Activated T-cell treated with anti-CD3 and anti-CD28 coated beads, Interleukin-2, amount 50 U/mL, for 48 hours (primary cell): ENCODE measurements around the gene PIK3CD.
"Not testable (repeated sequence)": the region's sequence is repeated elsewhere in the genome, so short reads cannot be mapped to it uniquely, and the experiment has no call there.

Source experiments
- DNase-seq, 2 experiments: peaks; one replicate each; pipeline ENCODE4 v3.0.0-alpha.2; 2020

PIK3CD gene

DNA sequence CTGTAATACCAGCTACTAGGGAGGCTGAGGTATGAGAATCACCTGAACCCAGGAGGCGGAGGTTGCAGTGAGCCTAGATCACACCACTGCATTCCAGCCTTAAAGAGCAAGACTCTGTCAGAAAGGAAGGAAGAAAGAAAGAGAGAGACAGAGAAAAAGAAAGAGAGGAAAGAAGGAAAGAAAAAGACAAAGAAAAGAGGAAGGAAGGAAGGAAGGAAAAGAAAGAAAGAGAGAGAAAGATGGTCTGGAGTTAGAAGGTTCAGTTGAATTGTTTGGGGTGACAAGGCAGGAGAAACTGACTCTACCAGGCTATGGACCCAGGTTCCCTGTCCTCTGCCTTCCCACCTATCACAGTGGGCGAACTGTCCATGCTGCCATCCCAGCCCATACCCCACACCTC is 27.4 kb upstream of the PIK3CD start:
- no peak for DNase-seq

DNA sequence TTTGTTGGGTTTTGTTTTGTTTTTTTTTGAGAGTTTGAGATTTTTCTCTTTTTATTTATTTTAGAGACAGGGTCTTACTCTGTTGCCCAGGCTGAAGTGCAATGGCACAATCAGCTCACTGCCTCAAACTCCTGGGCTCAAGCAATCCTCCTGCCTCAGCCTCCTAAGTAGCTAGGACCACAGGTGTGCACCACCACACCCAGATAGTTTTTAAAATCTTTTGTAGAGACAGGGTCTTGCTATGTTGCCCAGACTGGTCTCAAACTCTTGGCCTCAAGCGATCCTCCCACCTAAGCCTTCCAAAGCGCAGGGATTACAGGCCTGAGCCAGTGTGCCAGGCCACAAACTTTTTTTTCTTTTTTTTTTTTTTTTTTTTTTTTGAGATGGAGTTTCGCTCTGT is 26.5 kb upstream of the PIK3CD start:
- DNase-seq: not testable (repeated sequence)

DNA sequence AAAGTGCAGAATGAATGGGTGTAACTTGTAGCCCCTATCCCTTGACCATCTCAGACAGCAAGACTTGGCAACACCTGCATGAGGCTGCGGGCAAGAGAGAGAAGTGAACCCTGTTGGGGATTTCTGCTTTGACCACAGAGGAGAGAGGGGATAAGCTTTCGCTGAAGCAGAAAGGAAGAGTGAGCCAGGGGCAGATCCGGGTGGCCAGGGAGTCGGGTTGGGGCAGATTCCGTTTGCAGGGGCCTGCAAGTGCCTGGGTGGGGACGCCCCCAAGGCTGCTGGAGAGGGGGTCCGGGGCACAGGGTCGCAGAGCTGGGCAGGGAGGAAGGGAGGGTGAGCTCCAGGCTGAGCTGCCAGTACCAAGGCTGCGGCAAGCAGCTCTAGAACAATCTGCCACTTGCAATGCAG is 25.3 kb upstream of the PIK3CD start:
- peak; percentile 42 to 55 for DNase-seq

GRCh38 chr1:9628541-9629444 is 22.7 kb upstream of the PIK3CD start:
- DNase-seq: peak; percentile 82 to 86

GRCh38 chr1:9629445-9630201 is 21.9 kb upstream of the PIK3CD start:
- DNase-seq: peak; percentile 85 to 88

GRCh38 chr1:9630331-9631111 is 21.0 kb upstream of the PIK3CD start:
- peak; percentile 47 to 58 for DNase-seq

- DNase-seq: peak in 1 of 2 experiments; percentile 26
Observed at GRCh38 chr1:9631613-9632012, 19.9 kb upstream of the PIK3CD start.

DNA sequence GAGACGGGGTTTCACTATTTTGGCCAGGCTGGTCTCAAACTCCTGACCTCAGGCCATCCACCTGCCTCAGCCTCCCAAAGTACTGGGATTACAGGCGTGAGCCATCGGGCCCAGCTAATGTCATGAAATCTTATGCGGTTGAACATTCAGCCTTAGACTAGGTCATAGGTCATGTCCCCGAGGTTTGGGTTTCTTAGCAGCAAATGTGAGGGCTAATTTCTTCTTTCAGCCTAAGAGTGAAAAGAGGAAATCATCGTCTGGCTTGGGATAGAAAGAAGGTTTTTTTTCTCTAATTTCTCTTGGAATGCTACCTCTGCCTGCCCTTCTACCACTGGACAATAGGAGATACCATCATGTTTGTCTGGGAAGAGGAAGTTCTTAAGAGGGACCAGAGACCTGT is 18.0 kb upstream of the PIK3CD start:
- DNase-seq: no peak

DNA sequence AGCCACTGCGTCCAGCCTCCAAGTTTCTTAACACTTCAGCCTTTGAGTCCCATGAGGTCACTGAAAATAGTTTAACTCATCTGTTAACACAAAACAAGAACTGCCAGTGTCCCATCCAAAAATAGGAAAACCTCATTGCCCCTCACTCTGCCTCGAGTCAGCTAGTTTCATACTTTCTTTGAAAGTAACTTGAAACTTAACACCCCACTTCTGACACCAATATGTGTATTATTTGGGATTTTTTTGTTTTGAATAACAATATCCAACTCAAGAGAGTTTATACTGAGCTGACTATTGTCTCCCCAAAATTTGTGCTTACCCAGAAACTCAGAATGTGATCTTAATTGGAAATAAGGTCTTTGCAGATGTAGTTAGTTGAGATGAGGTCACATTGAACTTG is 16.9 kb upstream of the PIK3CD start:
- DNase-seq: no peak

DNA sequence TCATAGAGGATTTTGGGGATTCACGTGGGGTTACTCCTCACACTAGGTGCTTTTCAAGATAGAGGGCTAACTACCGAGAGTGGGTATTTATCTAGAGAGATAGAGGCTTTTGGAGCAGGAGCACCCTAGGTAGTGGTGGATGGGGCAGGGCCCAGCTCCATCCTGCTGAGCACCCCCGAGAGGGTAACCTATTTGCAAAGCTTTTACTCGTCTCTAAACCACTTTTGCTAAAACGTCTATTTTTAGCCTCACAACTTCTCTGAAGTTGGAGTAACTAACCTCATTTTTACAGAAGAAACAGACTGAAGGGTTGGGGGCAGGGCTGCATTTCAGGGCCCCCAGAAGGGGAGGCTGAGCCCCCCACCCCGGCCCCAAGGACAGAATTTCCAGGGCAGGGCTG is 12.3 kb upstream of the PIK3CD start:
- DNase-seq: no peak

DNA sequence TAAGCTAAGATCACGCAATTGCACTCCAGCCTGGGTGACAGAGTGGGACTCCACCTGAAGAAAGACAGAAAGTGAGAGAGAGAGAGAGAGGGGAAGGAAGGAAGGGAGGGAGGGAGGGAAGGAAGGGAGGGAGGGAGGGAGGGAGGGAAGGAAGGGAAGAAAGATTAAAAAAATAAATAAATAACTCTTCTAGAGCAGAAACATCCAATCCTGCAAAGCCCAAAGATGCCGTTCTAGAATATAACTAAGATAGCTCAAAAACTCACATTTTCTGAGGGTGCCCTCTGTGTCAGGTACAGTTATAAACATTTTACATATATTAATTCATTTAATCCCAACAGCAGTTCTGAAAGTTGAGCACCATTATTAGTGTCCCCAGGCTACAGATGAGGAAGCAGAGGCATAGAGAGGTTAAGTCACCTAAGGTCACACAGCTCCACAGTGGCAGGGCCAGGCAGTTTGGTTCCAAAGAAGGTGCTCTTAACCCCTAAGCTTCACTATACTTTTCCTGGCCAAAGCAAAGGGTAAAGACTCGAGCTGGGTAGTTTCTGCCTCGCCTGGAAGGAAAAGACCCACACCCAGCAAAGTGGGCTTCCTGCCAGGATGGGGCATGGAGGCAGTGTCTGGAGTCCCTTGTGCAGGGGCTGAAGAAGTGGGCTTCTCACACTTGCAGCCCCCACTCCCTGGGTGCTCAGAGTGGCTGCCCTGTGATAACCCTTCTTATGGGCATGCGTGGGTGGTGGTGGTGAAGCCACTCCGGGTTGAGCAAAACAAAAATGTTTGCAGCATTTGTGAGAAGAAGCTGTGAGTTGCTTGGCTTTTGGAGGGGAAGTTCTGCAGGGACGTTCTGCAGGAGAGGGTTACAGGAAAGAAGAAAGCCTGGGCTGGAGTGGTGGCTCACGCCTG is 7.9 kb upstream of the PIK3CD start:
- peak; percentile 51 to 59 for DNase-seq

DNA sequence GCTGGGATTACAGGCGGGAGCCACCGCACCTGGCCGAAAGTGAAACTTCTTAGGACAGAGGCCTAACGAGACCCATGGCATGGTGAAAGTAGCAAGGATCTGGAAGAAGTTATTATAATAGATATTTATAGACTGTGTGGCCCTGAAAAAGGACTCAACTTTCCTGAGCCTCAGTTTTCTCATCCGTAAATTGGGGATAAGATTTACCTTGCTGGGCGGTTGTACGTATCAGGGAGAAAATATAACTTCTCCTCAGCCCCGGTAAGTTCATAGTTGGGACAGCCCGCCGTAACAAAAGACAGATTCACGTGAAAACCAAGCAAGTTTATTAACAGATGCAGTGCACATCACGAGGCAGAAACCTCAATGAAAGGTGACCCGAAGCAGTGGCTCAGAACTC is 5.5 kb upstream of the PIK3CD start:
- DNase-seq: no peak

- no peak for DNase-seq
Observed at GRCh38 chr1:9648171-9648570, 3.4 kb upstream of the PIK3CD start.

GRCh38 chr1:9649769-9650168 is 1.8 kb upstream of the PIK3CD start:
- DNase-seq: no peak

- DNase-seq: no peak
Observed at GRCh38 chr1:9651220-9651564, 339 bp upstream of the PIK3CD start.

- peak; percentile 60 to 66 for DNase-seq
Observed at GRCh38 chr1:9652379-9653209, 1.1 kb downstream of the PIK3CD start.

DNA sequence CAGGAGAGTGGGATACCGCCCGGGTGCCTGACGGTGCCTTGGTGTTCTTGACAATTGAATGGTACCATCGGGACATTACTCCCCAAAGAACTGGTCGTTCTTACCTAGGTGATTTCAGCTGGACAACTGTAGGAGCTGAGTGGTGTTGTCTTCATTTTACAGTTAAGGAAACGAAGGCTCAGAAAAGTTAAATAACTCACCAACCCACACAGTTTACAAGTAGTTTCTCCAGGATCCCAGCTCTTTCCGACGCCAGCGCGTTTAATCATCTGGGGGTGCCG is 1.6 kb downstream of the PIK3CD start:
- no peak for DNase-seq

GRCh38 chr1:9653491-9654050 is 2.0 kb downstream of the PIK3CD start:
- DNase-seq: peak; percentile 73 to 74

DNA sequence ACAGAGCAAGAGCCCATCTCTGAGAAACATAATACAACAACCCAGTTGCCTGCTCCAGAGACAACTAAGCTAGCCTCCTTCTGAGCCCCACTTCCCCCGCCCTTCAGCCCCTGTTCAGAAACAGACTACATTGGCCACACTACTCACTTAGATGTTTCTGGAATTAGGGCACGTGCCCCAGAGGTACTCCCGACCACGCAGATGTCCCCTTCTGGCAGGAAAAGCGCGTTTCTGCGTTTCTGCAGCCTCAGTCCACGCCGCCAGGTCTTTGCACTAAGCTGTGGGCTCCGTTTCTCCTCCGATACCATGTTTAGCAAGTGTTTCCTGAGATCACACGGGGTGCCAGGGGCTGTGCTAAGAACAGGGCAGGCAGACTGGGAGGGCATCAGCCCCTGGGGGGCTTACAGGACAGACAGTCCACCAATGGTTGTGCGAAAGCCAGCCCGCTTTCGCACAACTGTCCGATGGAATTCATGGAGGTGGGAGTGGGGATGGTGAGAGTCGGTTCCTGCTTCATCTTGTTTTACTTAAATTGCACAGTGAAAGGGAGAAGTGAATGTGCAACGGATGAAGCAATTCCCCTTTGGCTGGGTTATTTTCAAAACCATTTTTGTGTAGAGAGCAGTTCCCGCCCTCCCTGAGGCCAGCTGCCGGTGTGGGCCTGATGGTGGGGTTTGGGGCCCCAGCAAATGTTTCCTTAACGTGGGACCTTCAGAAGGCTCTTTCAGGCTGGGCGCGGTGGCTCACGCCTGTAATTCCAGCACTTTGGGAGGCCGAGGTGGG is 2.7 kb downstream of the PIK3CD start:
- DNase-seq: peak; percentile 69 to 71
